IPS-15b (cell line): Measurements from ENCODE around the gene SLC25A21.

Source experiments
- H3K27me3 ChIP-seq: one replicate; pipeline ENCODE4 v1.6.1; 2013; ENCODE audit warnings: low read length; ENCODE audit not compliant: control insufficient read depth, insufficient read depth
- H3K36me3 ChIP-seq: one replicate; pipeline ENCODE4 v1.6.1; 2013; ENCODE audit warnings: low read length; ENCODE audit not compliant: control insufficient read depth, insufficient read depth
- H3K4me1 ChIP-seq: one replicate; pipeline ENCODE4 v1.6.1; 2013; ENCODE audit warnings: mild to moderate bottlenecking, low read length; ENCODE audit not compliant: control insufficient read depth, insufficient read depth
- H3K4me3 ChIP-seq: one replicate; pipeline ENCODE4 v1.5.1; 2013; ENCODE audit warnings: low read depth, low read length
- H3K9ac ChIP-seq: one replicate; pipeline ENCODE4 v1.6.1; 2013; ENCODE audit warnings: low read depth, mild to moderate bottlenecking, low read length
- H3K9me3 ChIP-seq: one replicate; pipeline ENCODE4 v1.6.1; 2013; ENCODE audit warnings: mild to moderate bottlenecking, low read length; ENCODE audit not compliant: control insufficient read depth, insufficient read depth

Gene SLC25A21

GRCh38 chr14:37114559-37114958 is 57.8 kb downstream of the SLC25A21 start:
- Histone ChIP-seq H3K4me1 (no peaks in the 10 kb centered on the region), H3K4me3 (no peak overlapping the region), H3K9me3 (no peaks in the 10 kb centered on the region), H3K9ac (no peak overlapping the region), H3K27me3 (no peaks in the 10 kb centered on the region), H3K36me3 (no peaks in the 10 kb centered on the region)

- Histone ChIP-seq H3K36me3 (no peaks in the 10 kb centered on the region), H3K4me3 (no peak overlapping the region), H3K9ac (no peak overlapping the region), H3K27me3 (no peaks in the 10 kb centered on the region), H3K4me1 (no peaks in the 10 kb centered on the region), H3K9me3 (no peaks in the 10 kb centered on the region)
These were observed 58.4 kb downstream of the SLC25A21 start for GRCh38 chr14:37114002-37114401.

- no peaks in the 10 kb centered on the region for H3K36me3 ChIP-seq
- no peaks in the 10 kb centered on the region for H3K4me1 ChIP-seq
- no peak overlapping the region for H3K9ac ChIP-seq
- no peaks in the 10 kb centered on the region for H3K27me3 ChIP-seq
- H3K9me3 ChIP-seq: no peaks in the 10 kb centered on the region
- no peak overlapping the region for H3K4me3 ChIP-seq
These were observed 74.3 kb downstream of the SLC25A21 start for GRCh38 chr14:37098132-37098531.

GRCh38 chr14:37094502-37094901 is 77.9 kb downstream of the SLC25A21 start:
- Histone ChIP-seq H3K27me3 (no peaks in the 10 kb centered on the region), H3K9me3 (no peaks in the 10 kb centered on the region), H3K4me3 (no peak overlapping the region), H3K36me3 (no peaks in the 10 kb centered on the region), H3K4me1 (no peaks in the 10 kb centered on the region), H3K9ac (no peak overlapping the region)

GRCh38 chr14:37093364-37093763 is 79.0 kb downstream of the SLC25A21 start:
- Histone ChIP-seq H3K9me3 (no peaks in the 10 kb centered on the region), H3K4me1 (no peaks in the 10 kb centered on the region), H3K9ac (no peak overlapping the region), H3K27me3 (no peaks in the 10 kb centered on the region), H3K36me3 (no peaks in the 10 kb centered on the region), H3K4me3 (no peak overlapping the region)

- no peak overlapping the region for H3K4me3 ChIP-seq
These were observed 80.8 kb downstream of the SLC25A21 start for GRCh38 chr14:37091651-37092050.

GRCh38 chr14:37090026-37090425 is 82.4 kb downstream of the SLC25A21 start:
- Histone ChIP-seq H3K9me3 (no peaks in the 10 kb centered on the region), H3K4me1 (no peaks in the 10 kb centered on the region), H3K36me3 (no peaks in the 10 kb centered on the region), H3K27me3 (no peaks in the 10 kb centered on the region), H3K4me3 (no peak overlapping the region), H3K9ac (no peak overlapping the region)

More at GRCh38 chr14:37091651-37092050, 80.8 kb downstream of the SLC25A21 start:
- no peaks in the 10 kb centered on the region for H3K9me3 ChIP-seq
- no peaks in the 10 kb centered on the region for H3K4me1 ChIP-seq
- H3K27me3 ChIP-seq: no peaks in the 10 kb centered on the region
- no peak overlapping the region for H3K9ac ChIP-seq
- H3K36me3 ChIP-seq: no peaks in the 10 kb centered on the region

GRCh38 chr14:37089410-37089809 is 83.0 kb downstream of the SLC25A21 start:
- no peaks in the 10 kb centered on the region for H3K36me3 ChIP-seq
- no peak overlapping the region for H3K4me3 ChIP-seq
- no peaks in the 10 kb centered on the region for H3K9me3 ChIP-seq
- H3K27me3 ChIP-seq: no peaks in the 10 kb centered on the region
- H3K4me1 ChIP-seq: no peaks in the 10 kb centered on the region
- no peak overlapping the region for H3K9ac ChIP-seq

- H3K4me3 ChIP-seq: no peak overlapping the region
- no peaks in the 10 kb centered on the region for H3K27me3 ChIP-seq
- H3K9ac ChIP-seq: no peak overlapping the region
- H3K36me3 ChIP-seq: no peaks in the 10 kb centered on the region
- no peaks in the 10 kb centered on the region for H3K9me3 ChIP-seq
- no peaks in the 10 kb centered on the region for H3K4me1 ChIP-seq
These were observed 83.8 kb downstream of the SLC25A21 start for GRCh38 chr14:37088356-37089215.

- no peaks in the 10 kb centered on the region for H3K4me1 ChIP-seq
- no peaks in the 10 kb centered on the region for H3K27me3 ChIP-seq
- H3K9ac ChIP-seq: no peak overlapping the region
- H3K9me3 ChIP-seq: no peaks in the 10 kb centered on the region
- no peaks in the 10 kb centered on the region for H3K36me3 ChIP-seq
- H3K4me3 ChIP-seq: no peak overlapping the region
These were observed 84.9 kb downstream of the SLC25A21 start for GRCh38 chr14:37087520-37087919.

GRCh38 chr14:37083599-37083998 is 88.8 kb downstream of the SLC25A21 start:
- Histone ChIP-seq H3K9ac (no peak overlapping the region), H3K4me3 (no peak overlapping the region), H3K36me3 (no peaks in the 10 kb centered on the region), H3K4me1 (no peaks in the 10 kb centered on the region), H3K27me3 (no peaks in the 10 kb centered on the region), H3K9me3 (no peaks in the 10 kb centered on the region)

- Histone ChIP-seq H3K4me1 (no peaks in the 10 kb centered on the region), H3K9me3 (no peaks in the 10 kb centered on the region), H3K9ac (no peak overlapping the region), H3K4me3 (no peak overlapping the region), H3K36me3 (no peaks in the 10 kb centered on the region), H3K27me3 (no peaks in the 10 kb centered on the region)
These were observed 90.0 kb downstream of the SLC25A21 start for GRCh38 chr14:37082449-37082848.
